DMS 273 treated with DMSO at 0.1 percent for 48 hours (cell line): ENCODE data around the gene RPP25L.

Experiments used
- DNase-seq: peaks from one replicate; lab custom pipeline; 2025; lab: John Stamatoyannopoulos, UW

RPP25L gene

DNA sequence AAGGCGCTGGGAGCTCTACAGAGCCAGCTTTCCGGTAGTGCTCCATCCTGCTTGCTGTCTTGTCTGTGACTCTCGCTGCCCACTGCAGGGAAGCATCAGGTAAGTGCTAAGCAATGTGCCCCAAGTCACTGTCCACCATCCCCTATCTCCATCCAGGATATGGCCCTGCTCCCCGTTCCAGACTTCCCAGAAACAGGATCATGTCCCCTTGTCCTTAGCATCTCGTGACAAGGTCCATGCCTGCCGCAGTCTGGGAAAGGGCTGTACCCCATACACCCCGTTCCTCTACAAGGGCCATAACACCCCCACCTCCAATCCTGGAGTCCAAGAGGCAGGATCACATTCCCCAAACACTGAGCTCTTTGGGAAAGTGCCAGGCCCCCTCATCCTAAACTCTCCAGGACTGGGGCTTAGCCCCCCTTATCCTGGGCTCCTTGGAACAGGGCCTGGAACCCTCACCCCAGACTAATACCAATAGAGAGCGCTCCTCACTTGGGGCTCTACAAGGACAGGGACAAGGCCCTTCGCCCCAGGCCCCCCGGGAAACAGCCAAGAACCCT is 566 bp downstream of the RPP25L start:
- DNase-seq, result no peak

GRCh38 chr9:34610434-34611206 is 1.3 kb downstream of the RPP25L start:
- no peak for DNase-seq

GRCh38 chr9:34607331-34607730 is 4.6 kb downstream of the RPP25L start:
- no peak for DNase-seq

GRCh38 chr9:34606905-34607304 is 5.0 kb downstream of the RPP25L start:
- no peak for DNase-seq

DNA sequence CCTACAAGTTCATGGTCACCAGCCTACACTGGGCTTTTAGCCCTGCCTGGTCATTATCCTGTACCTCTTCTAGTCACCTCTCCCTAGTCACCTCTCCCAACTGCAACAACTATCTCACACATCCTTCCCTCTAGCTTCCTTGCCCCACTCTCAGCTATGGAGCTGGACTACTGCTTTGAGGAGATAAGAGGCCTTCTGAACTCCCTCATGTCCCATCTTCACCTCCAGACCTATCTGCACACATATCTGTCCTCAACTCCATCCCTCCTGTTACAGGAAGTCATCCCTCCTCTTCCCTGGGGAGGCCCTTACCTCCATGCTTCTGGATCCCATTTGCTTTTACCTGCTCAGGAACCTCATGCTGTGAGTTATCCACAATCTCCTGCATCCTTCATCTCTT is 5.7 kb downstream of the RPP25L start:
- DNase-seq, result no peak

DNA sequence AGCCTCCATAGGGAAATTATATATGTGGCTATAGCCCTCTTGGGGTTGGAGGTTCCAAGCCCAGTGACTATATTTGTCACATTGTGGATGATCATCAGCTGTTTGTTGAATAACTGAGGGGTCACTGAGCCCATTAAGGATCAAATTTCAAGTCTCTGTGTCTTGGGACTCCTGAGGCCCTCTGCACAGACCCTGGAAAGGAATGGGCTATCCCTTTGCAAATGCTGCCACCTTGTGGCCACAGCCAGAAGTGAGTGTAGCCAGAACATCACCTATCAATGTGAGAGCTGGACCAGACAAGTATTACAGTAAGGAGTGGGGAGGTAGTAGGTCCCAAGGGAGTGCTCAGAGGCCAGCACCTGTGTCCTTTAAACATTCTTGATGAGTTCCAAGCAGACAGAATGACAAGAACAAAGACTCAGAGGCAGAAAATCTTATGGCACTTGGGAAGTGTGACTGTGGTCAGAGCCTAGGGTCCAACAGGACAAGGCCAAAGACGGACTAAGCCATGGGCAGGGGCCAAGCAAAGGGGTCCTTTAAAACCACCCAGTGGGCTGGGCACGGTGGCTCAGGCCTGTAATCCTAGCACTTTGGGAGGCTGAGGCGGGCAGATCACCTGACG is 8.2 kb downstream of the RPP25L start:
- DNase-seq, result no peak

- DNase-seq, result no peak
Observed at GRCh38 chr9:34601937-34602573, 9.8 kb downstream of the RPP25L start.

DNA sequence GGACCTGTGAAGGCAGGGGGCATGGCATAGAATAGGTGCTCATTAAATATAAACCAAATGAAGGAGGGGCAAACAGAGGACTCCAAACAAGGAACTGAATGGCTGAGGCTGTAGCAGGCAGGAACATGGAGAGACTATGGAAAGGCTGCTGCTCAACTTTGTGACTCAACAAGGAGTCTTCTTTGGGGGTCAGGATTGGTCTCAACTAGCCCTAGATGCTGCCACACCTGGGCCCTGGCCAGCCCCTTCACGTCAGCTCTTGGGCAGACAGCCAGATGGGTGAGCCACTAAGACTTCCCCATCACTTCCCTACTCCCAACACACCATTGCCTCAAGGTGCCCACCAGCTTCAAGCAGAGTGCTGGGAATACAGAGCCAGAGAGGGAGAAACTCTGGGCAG is 11.0 kb downstream of the RPP25L start:
- no peak for DNase-seq

DNA sequence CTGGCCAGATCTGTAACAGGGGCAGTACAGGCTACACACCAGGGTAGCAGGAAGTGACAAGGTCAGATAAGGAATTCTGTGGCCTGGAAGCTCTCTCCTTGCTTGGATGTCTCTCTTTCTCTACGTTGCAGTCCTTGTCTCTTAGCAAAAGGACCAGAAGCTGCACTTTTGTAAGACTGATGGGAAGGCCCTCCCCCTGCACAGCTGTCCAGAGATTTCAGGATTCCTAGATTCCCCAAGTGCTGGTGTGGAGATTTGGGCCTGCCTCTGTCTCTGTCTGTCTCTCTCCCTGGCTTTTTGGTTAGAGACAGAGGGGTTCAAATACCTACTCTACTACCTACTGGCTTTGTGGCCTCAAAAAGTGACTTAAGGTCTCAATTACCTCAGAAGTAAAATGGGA is 12.4 kb downstream of the RPP25L start:
- DNase-seq, result no peak

- DNase-seq, result no peak
Observed at GRCh38 chr9:34594177-34594576, 17.7 kb downstream of the RPP25L start.

GRCh38 chr9:34592895-34593601 is 18.8 kb downstream of the RPP25L start:
- no peak for DNase-seq

- DNase-seq, result no peak
Observed at GRCh38 chr9:34591917-34592866, 19.7 kb downstream of the RPP25L start.

DNA sequence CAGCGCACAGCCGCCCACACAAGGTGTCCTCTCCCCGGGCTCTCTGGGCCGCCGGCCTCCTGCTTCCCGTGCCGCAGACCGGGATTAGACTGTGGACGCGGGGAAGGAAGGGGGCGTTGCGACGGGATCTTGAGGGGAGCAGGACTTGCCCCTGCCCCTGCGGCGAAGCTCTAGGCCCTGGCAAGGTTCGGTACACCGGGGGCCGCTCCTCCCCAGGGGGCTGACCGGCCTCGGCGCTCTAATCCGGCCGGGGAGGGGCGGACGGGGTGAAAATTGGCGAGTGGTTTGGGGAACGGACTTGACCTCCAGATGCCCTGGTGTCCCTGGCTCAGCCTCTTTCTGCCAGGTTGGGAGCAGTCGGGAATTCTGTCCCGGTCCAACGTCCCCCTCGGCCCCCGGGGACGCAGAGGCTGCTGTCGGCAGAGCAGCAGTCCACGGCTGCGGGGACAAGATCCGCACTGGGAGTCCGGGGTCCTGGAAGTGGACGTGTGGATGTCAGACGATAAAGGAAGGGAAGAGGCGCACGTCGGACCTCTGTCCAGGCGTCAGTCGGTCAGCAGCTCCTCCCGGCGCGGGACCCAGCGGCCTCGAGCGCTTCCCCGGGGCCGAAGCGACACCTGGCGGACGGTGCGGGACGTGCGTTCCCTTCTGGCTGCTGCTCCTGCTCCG is 20.5 kb downstream of the RPP25L start:
- DNase-seq, result peak; percentile 30

DNA sequence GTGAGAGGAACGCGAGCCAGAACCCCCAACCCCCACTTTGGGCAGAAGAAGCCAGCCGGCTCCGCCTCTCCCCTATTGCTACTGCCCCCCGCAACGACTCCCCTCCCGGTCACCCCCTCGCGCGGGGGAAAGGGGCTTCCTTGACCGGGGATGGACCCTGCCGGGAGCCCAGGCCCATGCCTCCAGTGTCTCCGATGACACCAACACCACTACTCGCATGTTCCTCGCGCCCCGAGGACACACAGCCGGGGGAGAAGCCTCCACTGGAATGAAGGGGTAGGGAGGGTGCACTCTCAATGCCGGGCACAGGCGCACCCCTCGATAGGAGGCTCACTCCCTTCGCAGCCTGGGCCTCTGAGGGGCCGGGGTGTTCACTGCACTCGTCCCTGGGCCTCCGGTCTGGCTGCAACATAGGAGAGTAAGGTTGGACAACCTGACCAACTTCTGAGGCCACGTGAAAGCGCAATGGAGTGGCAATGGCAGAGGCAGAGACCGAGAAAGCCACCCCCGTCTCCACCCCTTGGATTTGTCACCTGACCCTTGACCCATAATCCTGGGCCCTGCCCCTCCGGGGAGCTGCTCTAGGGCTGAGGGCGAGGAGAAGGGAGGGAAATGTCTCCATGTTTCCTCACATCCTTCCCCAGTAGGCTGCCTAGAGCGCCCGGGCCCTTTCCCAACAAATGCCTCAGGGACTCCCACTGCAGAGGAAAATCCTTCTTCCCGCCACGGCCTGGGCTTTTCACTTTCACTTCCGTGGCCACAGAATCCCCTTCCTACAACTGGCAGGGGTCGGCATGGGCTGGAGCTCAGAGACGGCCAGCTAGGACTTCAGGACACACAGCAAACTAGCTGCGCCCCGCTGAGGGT is 21.3 kb downstream of the RPP25L start:
- no peak for DNase-seq

DNA sequence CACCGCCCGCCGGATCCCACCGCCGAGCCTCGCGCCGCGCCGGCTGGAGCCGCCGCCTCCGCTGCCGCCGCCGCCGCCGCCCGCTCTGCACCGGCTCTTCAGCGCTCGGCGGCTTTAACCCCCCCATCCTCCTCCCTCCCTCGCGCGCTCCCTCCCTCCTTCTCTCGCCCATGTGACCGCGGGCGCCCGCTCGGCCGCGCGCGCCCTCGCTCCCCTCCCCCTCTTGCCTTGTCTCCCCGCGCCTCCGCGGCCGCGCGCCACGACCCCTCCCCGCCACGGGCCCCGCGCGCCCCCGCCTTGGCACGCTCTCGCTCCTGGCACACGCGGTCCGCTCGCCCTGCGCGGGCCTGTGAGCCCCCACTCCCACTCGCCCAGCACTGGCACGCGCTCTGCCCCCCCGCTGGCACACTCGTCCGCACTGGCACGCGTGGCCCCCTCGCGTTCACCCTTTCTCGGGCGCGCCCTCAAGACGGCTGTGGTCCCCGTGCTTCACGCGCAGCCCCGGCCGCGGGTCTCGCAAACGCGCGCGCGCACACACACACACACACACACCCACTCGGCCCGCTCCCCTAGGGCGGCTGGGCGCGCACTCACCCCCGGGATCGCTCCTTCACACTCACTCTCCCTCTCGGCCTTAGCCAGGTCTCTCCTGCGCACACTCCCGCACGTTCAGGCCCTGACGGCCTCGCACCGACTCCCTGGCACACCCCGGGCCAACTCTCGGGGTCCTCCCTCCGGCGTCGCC is 22.1 kb downstream of the RPP25L start, which contains the start of gene CNTFR:
TSS of gene CNTFR (minus strand) at position 89 of the 745 bp plus-strand sequence. CDS start 20,743 bp downstream, outside the sequence.
- DNase-seq, result peak; percentile 14

DNA sequence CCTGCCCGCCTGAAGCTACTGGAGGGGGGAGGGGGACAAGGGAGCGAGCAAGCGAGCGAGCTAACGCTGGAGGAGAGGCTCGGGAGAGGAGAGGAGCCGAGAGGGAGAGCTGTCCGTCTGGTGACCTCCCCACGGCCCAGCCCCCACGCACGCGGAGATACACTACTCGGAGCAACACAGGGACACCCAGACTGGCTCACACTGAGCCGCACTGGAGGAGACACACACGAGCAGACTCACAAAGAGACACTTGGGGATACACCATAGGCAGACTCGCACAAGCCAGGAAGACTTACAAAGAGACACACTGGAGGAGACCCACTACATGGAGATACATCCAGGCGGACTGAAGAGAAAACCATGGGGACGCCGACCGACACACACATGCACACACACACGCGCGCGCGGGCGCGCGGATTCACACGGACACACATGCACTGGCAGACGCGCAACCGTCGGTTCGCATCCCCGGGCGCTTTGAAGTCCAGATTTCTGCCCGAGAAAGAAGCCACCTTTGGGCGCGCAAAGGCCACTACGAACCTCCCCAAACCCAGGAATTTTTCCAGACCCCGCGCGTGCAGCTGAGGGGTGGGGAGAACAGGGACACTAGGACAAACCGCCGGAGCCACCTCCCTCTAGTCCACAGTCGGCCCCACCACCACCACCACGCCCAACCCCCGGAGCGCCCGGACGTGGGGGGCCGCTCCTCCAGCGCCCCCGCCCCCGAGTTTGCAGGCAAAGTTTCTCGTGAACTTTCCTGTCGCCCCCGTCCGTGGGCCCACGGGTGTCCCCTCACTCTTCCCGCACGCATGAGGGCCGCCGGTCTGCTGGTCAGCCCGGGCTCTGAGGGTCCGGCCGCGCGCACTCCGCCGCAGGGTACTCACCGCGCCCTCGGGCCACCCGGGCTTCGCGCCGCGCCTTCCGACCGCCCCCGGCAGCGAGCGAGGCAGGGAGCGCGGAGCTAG is 22.9 kb downstream of the RPP25L start:
- no peak for DNase-seq

DNA sequence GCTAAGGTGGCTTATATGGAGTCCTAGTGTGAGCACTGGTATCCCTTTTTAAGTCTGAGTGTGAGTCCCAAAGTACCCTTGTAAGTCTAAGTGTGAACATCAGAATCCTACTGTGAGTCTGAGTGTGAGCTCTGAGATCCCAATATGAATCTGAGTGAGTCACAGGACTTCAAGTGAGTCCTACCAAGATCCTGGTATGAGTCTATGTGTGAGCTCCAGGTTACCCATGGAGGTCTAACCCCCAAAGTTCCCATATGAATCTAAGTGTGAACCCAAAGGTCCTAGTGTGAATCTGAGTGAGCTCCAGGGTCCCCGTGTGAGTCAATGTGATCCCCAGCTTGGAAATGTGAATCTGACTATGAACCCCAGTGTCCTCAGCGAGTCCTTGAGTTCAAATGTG is 24.6 kb downstream of the RPP25L start:
- DNase-seq, result no peak
